SJSA1 (cell line): ENCODE measurements around the gene POU4F3. TPM values are rescaled to one million over a fixed set of nuclear protein-coding genes. Genes with fewer than 3 reads are reported as not detected.

ENCODE experiments used
- DNase-seq, 2 experiments: peaks; one replicate each; pipeline ENCODE4 v3.0.0-alpha.2; 2015 to 2020; ENCODE audit warnings: low spot score in 2 of 2, low read depth in 1 of 2
- H3K27ac ChIP-seq: fragments of 250-450 bp; sonication (Bioruptor Pico); 2 replicates; pipeline ENCODE4 v1.5.1; 2020; ENCODE audit warnings: mild to moderate bottlenecking, moderate library complexity
- H3K27me3 ChIP-seq: fragments of 250-450 bp; sonication (Bioruptor Pico); replicated peaks from 2 replicates; pipeline ENCODE4 v1.5.1; 2020; ENCODE audit warnings: mild to moderate bottlenecking, moderate library complexity
- H3K36me3 ChIP-seq: fragments of 250-450 bp; sonication (Bioruptor Pico); 2 replicates; pipeline ENCODE4 v1.5.1; 2020; ENCODE audit warnings: mild to moderate bottlenecking
- H3K4me1 ChIP-seq: fragments of 250-450 bp; sonication (Bioruptor Pico); replicated peaks from 2 replicates; pipeline ENCODE4 v1.6.1; 2021; ENCODE audit warnings: mild to moderate bottlenecking
- H3K4me3 ChIP-seq: fragments of 250-450 bp; sonication (Bioruptor Pico); 2 replicates; pipeline ENCODE4 v1.5.1; 2020; ENCODE audit warnings: mild to moderate bottlenecking
- H3K9me3 ChIP-seq: fragments of 250-450 bp; sonication (Bioruptor Pico); replicated peaks from 2 replicates; pipeline ENCODE4 v1.5.1; 2020; ENCODE audit warnings: mild to moderate bottlenecking
- total RNA-seq: library from RNA; depleted of rRNA; stranded (reverse); fragments of >200 nt; shearing (Covaris generic); gene quantifications from 2 replicates; pipeline ENCODE4 v1.2.3, GENCODE V29; 2014

The POU4F3 gene
- total RNA-seq, 1 experiment from 2014 or later, result 0.16 TPM

DNA sequence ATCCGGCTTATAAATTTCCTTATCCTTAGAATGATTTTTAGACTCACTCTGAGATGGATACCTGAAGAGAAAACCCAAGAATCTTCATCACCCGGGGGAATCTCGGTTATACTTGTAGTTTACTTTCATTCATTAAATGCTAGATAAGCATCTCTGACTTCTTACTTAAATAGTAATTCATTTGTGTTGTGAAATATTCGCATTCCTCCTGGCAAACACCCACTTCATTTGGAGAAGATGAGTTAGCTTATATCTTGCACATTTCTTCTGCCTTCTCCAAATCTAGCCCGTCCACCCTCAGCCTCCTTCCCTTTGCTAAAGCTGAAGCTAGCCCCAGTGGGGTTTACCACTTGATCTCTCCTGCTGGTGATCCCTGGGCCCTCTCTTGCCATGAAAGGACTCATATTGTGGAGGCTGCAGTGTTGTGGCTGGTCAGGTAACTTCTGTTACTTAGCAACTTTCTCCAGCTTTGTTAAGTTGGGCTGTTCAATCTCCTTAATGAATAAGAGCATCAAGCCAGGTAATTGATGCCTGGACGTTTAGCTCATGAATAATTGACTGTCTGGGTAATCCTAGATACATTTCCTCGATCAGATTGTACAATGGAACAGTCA is 11.3 kb upstream of the POU4F3 start:
- no peak overlapping the region for H3K4me3 ChIP-seq
- no peaks in the 10 kb centered on the region for H3K4me1 ChIP-seq
- no peak overlapping the region for H3K27ac ChIP-seq
- no peaks in the 10 kb centered on the region for H3K9me3 ChIP-seq
- no peaks in the 10 kb centered on the region for H3K36me3 ChIP-seq
- no peak for DNase-seq
- H3K27me3 ChIP-seq, result peaks cover 10% of the 10 kb centered on the region

DNA sequence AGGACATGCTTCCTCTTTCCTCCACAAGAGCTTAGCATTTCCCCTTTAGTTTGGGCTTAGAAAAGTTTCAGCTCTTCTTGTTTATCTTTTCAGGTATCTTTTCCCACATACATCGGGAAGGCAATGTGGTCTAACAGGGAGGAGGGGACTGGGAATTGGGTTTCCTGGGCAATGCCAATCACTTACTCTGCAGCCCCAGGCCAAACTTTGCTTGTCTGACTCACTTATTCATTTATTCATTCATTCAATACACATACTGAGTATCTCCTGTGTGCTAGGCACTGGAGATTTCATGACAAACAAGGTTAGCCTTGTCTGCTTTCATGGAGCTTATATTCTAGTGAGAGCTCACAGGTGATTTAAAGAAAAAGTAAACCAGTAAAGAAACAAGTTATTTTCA is 10.7 kb upstream of the POU4F3 start:
- no peak overlapping the region for H3K27ac ChIP-seq
- no peaks in the 10 kb centered on the region for H3K9me3 ChIP-seq
- H3K27me3 ChIP-seq, result peaks cover 17% of the 10 kb centered on the region
- no peak overlapping the region for H3K4me3 ChIP-seq
- no peaks in the 10 kb centered on the region for H3K36me3 ChIP-seq
- no peak for DNase-seq
- H3K4me1 ChIP-seq, result no peaks in the 10 kb centered on the region

DNA sequence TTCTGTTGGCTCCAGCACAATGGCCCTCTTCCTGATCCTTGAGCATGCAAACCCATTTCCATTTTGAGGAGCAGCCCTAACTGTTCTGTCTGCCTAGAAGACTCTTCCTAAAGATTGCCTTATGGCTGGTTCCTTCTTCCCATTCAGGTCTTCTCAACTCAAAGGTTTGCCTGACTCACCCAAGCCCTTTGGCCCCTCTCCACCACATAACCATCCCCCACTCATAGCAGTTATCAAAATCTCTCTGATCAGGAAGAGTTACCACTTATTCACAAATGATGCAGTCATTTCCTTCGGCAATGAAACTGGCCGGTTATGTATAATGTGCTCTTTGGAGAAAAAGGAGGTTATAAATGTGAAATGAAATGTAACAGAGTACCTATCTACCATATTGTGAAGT is 8.9 kb upstream of the POU4F3 start:
- no peak overlapping the region for H3K4me3 ChIP-seq
- no peak overlapping the region for H3K27ac ChIP-seq
- no peaks in the 10 kb centered on the region for H3K4me1 ChIP-seq
- peaks cover 31% of the 10 kb centered on the region for H3K27me3 ChIP-seq
- no peaks in the 10 kb centered on the region for H3K36me3 ChIP-seq
- DNase-seq, result no peak
- H3K9me3 ChIP-seq, result no peaks in the 10 kb centered on the region

DNA sequence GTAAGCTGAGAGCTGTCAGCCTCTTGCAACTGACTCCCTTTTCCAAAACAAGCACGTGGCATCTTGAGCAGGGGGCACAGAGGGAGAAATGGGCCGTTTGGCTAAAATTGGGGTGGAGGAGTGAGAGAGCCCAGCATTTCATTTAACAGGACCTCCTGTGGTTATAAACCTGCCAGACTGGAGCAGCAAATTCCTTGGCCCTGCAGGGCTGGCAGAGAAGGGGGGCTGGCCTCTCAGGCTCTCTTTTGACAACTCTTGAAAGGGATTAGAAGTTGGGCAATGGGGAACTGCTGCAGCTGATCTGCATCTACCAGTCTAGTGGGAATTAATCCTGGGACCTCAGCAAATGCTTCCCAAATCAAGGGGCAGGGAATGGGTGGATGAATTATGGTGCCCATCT is 7.2 kb upstream of the POU4F3 start:
- no peaks in the 10 kb centered on the region for H3K36me3 ChIP-seq
- no peak for DNase-seq
- H3K4me3 ChIP-seq, result no peak overlapping the region
- H3K9me3 ChIP-seq, result no peaks in the 10 kb centered on the region
- peaks cover 41% of the 10 kb centered on the region for H3K27me3 ChIP-seq
- H3K4me1 ChIP-seq, result no peaks in the 10 kb centered on the region
- H3K27ac ChIP-seq, result no peak overlapping the region

DNA sequence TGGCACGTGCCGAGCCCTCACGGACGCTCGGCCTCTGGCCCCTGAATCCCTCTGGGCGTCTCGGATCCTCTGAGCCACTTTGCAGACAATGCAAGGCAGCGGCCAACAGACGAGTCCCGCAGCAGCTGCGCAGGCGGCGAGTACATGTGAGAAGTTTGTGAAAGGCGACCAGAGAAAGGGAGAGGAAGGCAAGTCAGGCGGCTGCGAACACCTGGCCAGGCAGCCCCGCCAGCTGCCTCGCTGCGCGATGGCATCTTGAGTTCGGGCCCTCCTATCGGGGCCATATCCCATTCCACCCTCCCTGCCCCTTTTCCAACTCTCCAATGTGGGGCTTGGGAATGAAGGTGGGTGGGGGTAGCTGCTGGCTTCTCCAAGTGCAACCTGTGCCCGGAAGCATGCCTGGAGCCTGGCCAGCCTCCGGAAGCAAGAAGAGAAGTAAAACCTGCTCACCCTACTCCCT is 4.5 kb upstream of the POU4F3 start:
- 0 out of 2 replicates have a peak, but pooled peaks cover 3% of the 10 kb centered on the region for H3K9me3 ChIP-seq
- no peaks in the 10 kb centered on the region for H3K4me1 ChIP-seq
- no peak overlapping the region for H3K27ac ChIP-seq
- H3K4me3 ChIP-seq, result no peak overlapping the region
- peaks cover 66% of the 10 kb centered on the region for H3K27me3 ChIP-seq
- DNase-seq, result no peak
- no peaks in the 10 kb centered on the region for H3K36me3 ChIP-seq

DNA sequence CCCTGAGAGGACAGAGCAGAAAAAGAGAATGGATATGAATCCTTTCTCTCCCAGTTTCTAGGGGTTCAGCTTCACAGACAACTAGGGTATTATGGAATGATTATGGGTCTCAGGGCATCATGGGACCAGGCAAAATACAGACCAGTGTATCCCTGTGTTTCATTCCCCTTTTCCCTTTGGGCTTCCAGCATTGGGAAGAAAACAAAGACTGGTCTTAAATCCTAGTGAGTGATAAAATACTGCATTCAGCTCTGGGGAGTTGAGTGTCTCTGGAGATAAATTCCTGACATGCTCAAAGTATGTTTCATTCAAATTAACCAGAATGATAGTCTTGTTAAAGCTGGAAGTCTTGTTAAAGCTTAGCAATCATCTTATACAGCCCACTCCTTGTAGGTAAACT is 2.4 kb upstream of the POU4F3 start:
- Histone ChIP-seq H3K4me3 (no peak overlapping the region), H3K27me3 (peaks cover 77% of the 10 kb centered on the region), H3K9me3 (peaks cover 12% of the 10 kb centered on the region), H3K4me1 (peaks cover 6% of the 10 kb centered on the region; the same call in 1 of the 2 replicates), H3K36me3 (no peaks in the 10 kb centered on the region), H3K27ac (no peak overlapping the region)
- no peak for DNase-seq

DNA sequence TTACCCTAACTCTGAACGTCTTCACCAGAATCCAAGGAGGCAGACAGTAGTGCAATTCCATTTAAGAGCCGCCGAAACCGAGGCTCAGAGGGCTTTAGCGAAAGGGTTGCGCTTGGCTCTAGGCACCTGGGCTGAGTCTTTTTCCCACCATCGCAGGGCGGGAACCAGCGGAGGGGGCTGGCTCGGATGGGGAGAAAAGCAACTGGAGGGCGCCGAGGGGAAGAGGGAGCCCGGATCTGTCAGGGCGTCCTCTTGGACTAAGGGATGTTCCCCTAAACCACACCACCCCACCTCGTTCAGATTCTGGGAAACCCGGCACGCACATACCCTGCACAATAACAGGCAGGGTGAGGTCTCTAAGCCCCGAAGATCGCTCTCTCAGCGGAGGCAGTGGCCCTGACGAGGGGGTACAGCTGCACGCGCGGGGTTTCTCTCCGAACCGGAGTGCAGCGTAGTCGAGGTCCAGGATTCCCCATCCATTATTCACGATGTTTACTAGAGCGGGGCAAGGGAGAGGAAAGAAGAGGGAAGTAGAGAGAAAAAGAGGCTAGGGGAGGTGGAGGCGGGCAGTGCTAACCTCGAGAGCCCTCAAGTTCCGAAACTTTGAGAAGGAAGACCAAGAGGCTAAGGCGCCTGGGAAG is 1.3 kb upstream of the POU4F3 start:
- Histone ChIP-seq H3K4me1 (peaks cover 6% of the 10 kb centered on the region; the same call in 1 of the 2 replicates), H3K27ac (no peak overlapping the region), H3K9me3 (peaks cover 12% of the 10 kb centered on the region), H3K4me3 (no peak overlapping the region), H3K36me3 (no peaks in the 10 kb centered on the region), H3K27me3 (peaks cover 89% of the 10 kb centered on the region)
- DNase-seq, result no peak

DNA sequence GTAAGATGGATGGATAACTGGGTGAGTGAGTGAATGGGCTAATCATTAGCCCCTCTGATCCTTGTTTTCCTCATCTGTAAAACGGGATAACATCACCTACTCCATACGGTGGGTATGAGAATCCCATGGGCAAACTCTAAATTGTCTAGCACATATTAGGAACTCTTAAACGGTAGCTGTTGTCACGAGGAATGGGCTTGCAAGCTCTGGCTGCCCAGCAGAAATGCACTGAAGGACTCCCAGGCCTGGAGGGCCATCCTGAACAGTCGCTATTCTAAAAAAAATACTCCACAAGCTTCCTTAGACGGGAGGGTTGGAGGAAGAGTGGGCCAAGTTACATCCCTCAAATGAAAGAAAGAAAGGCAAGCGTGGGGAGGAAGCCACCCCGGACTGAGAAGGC is 711 bp upstream of the POU4F3 start:
- DNase-seq, result no peak
- Histone ChIP-seq H3K27me3 (peaks cover 89% of the 10 kb centered on the region), H3K4me1 (peaks cover 6% of the 10 kb centered on the region; the same call in 1 of the 2 replicates), H3K36me3 (no peaks in the 10 kb centered on the region), H3K4me3 (no peak overlapping the region), H3K27ac (no peak overlapping the region), H3K9me3 (peaks cover 12% of the 10 kb centered on the region)

DNA sequence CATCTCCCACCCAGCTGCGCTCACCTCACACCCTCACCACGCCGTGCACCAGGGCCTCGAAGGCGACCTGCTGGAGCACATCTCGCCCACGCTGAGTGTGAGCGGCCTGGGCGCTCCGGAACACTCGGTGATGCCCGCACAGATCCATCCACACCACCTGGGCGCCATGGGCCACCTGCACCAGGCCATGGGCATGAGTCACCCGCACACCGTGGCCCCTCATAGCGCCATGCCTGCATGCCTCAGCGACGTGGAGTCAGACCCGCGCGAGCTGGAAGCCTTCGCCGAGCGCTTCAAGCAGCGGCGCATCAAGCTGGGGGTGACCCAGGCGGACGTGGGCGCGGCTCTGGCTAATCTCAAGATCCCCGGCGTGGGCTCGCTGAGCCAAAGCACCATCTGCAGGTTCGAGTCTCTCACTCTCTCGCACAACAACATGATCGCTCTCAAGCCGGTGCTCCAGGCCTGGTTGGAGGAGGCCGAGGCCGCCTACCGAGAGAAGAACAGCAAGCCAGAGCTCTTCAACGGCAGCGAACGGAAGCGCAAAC is 1.1 kb downstream of the POU4F3 start:
- Histone ChIP-seq H3K27me3 (peaks cover 91% of the 10 kb centered on the region), H3K36me3 (no peaks in the 10 kb centered on the region), H3K27ac (no peak overlapping the region), H3K4me3 (no peak overlapping the region), H3K4me1 (peaks cover 6% of the 10 kb centered on the region; the same call in 1 of the 2 replicates), H3K9me3 (peaks cover 12% of the 10 kb centered on the region)
- DNase-seq, result no peak

DNA sequence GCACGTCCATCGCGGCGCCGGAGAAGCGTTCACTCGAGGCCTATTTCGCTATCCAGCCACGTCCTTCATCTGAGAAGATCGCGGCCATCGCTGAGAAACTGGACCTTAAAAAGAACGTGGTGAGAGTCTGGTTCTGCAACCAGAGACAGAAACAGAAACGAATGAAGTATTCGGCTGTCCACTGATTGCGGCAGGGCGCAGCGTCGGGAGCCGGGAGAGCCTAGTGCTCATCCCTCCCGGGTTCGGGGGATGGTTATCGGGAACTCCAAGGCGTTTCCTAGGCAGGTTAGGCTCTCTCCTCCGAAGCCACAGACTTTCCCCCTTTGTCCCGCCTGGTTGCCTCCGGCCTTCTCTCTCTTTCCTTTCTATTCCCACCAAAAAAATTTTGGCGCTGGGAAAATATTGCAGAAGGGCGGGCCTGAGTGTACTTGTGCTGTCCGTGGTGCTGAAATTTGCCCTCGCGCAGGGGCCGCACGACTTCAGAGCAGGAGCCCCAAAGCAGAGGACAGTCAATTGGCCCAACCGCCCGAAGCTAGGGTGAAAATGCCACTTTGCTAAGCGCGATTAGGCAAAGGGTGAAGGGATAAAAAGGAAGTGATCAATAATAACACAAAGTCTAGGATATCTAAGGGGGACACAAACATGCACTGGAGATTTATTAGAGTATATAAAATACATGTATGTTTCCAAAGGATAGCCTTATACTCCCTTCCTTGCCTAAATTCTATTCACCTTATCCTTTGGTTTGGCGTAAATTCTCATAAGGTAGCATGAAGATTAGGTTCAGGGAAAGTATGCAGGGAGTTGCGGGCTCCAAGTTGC is 1.8 kb downstream of the POU4F3 start:
- peaks cover 92% of the 10 kb centered on the region for H3K27me3 ChIP-seq
- H3K36me3 ChIP-seq, result no peaks in the 10 kb centered on the region
- H3K4me3 ChIP-seq, result no peak overlapping the region
- peak; percentile 56 to 72 for DNase-seq
- peaks cover 6% of the 10 kb centered on the region; the same call in 1 of the 2 replicates for H3K4me1 ChIP-seq
- peaks cover 12% of the 10 kb centered on the region for H3K9me3 ChIP-seq
- no peak overlapping the region for H3K27ac ChIP-seq

DNA sequence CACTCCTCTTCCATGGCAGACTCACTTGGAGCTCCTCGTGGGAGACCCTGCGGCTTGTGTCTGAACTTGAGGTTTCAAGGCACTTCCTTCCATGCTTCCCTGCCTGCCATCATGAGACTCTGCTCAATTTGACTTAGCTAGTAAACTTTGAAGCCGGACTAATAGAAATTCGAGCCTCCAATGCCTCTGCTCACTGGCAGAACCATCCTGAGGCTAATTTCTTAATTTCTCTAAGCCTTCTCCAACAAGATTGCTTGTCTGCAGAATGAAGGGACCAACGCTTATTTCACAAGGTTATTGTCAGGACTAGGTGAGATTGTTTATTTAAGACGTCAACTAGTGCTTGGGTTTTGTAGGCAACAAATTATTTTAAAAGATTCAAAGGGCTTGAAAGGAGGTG is 3.2 kb downstream of the POU4F3 start:
- H3K4me3 ChIP-seq, result no peak overlapping the region
- no peak for DNase-seq
- H3K4me1 ChIP-seq, result peaks cover 6% of the 10 kb centered on the region; the same call in 1 of the 2 replicates
- no peaks in the 10 kb centered on the region for H3K36me3 ChIP-seq
- no peak overlapping the region for H3K27ac ChIP-seq
- H3K27me3 ChIP-seq, result peaks cover 100% of the 10 kb centered on the region
- H3K9me3 ChIP-seq, result peaks cover 12% of the 10 kb centered on the region

DNA sequence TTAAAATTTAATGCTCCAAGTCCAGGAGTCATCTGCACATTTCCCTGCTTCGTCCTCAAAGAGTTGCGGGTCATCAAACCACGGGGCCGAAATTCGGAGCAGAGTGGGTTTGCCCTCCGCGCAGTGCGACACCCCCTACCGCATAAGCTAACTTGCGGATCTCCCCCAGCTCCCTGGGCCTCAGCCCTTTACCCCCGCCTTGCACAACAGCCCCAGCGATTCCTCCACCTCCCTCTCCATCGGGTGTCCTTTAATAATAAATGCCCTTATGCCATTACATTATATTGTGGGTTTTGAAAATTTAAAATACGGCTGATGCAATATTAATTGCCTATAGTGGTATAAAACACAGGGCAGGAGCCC is 3.9 kb downstream of the POU4F3 start:
- no peak for DNase-seq
- Histone ChIP-seq H3K9me3 (peaks cover 9% of the 10 kb centered on the region), H3K36me3 (no peaks in the 10 kb centered on the region), H3K4me1 (peaks cover 6% of the 10 kb centered on the region; the same call in 1 of the 2 replicates), H3K27ac (no peak overlapping the region), H3K27me3 (peaks cover 100% of the 10 kb centered on the region), H3K4me3 (no peak overlapping the region)

DNA sequence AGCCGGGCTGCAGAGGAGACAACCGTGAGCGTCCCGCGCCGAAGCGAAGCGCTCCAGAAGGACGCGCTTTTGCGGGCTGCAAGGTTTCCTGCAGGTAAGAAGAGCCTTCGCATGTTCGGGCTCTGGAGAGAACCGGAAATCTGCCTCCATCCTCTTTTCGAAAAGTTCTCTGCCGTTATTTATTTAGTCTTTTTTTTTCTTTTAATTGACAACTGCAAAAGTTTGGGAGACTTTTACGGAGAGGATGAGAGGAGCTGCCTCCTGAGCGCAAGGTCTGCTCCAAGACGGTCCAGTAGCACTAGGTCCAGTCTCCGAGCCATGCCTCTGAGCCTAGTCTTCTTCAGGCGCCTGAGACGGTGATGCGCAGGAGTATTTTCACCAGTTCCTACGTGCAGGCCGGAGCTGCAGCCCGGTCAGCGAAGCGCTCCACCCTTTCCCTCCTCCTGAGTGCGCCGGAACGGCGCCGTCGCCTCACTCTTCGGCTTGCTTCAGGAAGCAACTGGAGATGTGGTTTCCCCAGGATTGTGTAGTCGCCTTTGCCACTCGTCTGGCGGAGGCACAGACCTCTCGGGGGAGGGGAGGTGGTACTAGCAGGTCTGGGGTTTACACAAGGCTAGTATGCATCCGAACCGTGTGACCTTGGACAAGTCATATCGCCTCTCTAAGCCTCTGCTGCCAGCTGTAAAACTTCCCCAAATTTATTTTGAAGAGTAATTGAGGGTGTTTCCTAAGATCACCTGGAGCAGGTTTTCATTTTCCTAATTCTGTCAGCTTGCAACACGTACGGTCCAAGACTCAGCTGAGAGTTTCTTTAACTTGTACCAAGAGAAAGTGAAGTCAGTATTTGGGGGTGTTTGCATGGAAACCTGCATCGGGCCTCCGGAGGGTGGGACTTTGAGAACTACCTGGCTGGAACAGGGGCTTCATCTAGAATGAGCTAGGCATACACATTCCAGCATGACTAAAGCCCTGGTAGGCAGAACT is 4.5 kb downstream of the POU4F3 start:
- no peak overlapping the region for H3K27ac ChIP-seq
- peaks cover 9% of the 10 kb centered on the region for H3K9me3 ChIP-seq
- H3K27me3 ChIP-seq, result peaks cover 100% of the 10 kb centered on the region
- H3K4me1 ChIP-seq, result peaks cover 6% of the 10 kb centered on the region; the same call in 1 of the 2 replicates
- no peak overlapping the region for H3K4me3 ChIP-seq
- H3K36me3 ChIP-seq, result no peaks in the 10 kb centered on the region
- no peak for DNase-seq
